SHP77 treated with DMSO at 0.1 percent for 48 hours (cell line): ENCODE measurements around the gene TUB.

Experiments
- DNase-seq: peaks from one replicate; lab custom pipeline; 2025; lab: John Stamatoyannopoulos, UW

TUB gene

GRCh38 chr11:8069771-8070170 lies 11.2 kb upstream of the TUB start:
- no peak for DNase-seq

GRCh38 chr11:8070417-8071115 lies 10.4 kb upstream of the TUB start:
- no peak for DNase-seq

DNA sequence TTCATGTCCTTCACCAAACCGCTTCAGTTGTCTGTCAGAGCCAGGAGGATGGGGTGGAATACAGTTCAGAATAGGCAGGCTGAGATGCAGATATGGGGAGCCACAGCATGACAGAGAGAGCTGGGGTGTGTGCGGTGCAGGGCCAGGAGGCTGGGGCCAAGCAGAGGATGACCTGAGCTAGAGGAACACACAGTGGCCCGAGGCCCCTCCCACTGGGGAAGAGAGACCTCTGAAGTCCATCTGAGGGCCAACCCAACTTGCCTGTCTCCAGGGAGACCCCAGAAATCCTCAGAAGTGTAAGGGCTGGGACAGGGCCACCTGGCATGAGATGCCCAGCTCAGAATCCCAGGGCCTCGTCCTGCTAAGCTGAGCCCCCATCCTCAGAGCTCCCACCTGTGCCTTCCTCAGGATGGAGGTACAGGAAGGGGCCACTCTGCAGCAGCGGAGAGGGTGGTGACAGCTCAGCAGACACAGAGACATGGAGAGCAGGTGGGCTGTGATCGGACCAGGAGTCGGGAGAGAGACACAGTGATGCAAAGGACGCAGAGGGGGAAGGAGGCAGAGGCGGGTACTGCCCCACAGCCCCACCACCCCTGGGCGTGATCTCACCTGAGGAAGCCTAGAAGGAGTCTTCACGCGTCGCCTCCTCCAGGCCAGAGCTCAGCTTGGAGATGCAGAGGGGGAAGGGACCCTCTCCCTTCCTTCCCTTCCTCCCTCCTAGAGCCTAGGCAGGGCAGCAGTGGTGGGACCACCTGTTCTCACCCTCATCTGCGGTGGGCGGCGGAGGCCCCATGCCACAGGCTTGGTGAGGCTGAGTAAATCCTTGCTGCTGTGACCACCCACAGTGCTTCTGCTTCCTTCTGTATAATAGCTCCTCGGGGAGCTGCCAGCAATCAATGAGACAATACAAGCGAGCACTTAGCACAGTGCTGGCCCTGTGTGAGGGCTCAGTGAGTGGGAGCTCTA lies 9.1 kb upstream of the TUB start:
- no peak for DNase-seq

GRCh38 chr11:8075119-8075726 lies 5.8 kb upstream of the TUB start:
- DNase-seq: no peak

- no peak for DNase-seq
Measured at GRCh38 chr11:8079111-8079675, 1.8 kb upstream of the TUB start.

DNA sequence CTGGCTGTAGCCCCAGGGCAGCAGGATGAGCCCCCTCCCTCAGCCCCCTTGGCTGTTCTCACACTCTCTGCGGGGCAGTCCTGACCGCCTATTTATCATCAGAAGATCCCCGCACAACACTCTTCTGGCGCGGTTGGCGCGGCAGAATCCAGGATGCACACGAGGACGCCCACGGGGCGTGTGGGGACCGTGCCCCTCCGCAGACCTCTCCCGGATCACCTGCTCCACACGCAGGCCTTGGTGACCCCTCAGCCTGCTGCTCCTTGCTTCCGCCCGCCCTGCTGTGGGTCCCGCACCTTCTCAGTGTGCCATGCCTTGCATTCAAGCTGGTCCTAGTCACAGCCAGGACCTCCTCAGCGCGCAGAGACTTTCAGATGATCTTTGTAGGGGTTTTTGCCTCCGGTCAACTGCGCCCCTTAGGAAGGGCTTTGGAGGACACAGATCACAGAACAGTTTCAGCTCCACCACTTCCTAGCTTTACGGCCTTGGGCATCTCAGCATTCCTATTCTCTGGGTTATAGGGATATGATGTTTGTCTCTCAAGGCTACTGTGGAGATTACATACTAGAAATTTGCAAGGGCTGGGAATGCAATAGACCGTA lies 841 bp upstream of the TUB start:
- no peak for DNase-seq

DNA sequence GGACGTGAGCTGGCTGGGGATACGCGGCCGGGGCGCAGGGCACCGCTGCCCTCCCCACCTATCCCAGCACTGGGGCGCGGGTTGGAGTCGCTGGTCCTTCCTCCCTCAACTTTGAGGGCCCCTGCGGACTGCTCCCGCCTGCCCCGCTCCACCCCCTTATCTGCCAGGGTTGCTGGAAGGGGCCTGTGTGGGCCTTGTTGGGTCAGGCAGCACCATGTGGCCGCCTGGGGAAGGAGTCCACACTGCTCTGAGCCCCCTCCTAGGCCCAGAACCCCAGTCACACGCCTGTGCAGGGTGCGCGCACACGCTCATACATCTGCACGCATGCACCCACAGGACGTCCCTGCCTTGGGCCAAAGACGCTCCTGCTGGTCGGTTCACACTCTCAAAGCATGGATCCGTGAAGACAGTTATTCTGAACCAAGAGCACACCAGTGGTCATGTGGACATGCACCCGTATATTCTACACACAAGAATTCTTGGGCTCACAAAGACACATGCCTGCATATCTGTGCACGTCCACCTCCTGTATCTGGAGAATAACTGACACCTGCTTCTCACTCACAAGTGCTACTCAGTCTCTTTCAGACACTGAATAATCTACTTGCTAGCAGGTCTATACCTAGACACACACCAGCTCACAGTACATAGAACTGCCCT lies 710 bp downstream of the TUB start:
- DNase-seq: no peak

GRCh38 chr11:8082391-8083087 lies 1.5 kb downstream of the TUB start:
- DNase-seq: no peak

- DNase-seq: no peak
Measured at GRCh38 chr11:8083088-8083395, 2.0 kb downstream of the TUB start.

DNA sequence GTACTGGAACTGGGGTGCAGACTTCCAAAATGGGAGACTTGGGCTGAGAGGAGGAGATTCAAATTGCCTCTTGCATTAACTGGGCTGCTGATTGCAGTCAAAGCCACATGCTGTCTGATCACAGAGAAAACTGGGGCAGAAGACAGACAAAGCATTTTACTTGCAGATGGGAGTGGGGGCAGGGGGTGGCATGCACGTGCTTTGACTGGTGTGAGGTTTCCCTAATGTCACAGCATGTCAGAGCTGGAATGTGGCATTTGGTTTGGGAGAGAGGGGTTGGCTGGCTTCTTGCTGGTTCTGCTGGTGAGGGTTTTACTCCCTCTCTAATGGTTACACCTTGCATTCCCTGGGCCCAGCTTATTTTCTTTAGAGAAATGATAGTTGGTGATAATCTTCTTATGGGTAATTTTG lies 2.9 kb downstream of the TUB start:
- DNase-seq: no peak

DNA sequence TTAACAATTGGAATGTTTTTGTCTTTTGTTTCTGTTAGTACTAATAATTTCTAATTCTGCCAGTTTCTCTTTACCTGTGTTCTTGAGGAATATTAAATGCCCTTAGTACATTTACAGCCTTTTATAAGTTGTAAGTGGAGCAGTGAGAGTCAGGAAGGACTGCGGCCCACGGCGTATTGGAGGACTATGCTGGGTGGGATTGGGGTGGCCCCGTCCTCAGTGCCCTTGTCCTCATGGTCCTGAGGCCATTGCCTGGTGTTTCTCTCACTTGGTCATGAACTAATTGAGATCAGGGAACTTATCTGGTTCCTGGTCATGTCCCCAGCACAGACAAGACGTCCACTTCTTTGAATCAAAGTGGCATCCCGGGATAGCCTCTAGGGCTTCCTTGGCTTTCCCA lies 3.3 kb downstream of the TUB start:
- no peak for DNase-seq

DNA sequence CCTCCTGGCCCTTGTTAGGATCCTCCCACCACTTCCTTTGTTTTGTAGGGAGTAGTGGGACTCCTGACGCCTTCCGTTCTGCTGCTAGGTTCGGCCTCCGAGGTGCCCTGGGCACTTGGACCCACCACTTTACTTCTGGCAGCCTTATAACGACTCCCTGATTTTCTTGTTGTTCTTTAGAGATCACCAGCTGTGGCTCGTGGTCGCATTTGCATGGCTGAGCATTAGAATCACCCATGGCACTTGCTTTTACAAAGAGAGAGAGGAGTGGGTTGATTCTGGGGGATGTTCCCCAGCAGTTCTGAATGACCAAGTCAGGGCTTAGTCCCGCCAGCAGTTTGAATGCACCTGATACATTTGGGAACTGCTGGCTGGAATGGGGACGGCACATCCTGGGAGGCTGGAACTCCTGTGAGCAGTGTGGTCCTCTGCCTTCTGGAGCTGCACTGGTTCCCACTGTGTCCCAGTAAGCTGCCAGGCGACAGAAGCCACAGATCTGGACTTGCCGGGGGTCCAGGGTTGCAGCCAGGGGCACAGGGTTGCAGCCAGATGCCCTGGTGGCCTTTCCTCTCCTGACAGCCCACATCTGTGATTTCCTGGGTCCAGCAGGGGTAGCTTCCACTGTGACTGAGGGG lies 4.1 kb downstream of the TUB start:
- no peak for DNase-seq

- no peak for DNase-seq
Measured at GRCh38 chr11:8086001-8086479, 5.0 kb downstream of the TUB start.

DNA sequence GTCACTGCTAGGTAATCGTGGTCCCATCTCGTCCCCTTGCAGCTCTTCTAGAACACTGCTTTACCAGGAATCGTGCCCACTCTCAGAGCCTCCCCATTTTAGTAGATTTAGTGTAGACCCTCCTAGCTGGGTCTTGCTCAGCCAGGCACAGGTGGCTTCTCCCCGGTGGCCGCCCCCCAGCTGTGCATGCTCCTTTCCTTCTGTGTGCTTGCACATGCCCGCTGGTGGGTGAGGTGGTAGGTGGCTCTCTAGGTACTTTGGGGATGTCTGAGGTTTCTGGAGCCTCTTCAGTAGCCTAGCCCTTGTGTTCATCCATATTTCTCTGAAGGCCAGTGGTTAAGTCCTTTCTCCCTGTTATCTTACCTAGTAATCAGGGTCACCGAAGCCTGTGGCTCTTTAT lies 5.6 kb downstream of the TUB start:
- DNase-seq: no peak

- DNase-seq: no peak
Measured at GRCh38 chr11:8087185-8087584, 6.2 kb downstream of the TUB start.

DNA sequence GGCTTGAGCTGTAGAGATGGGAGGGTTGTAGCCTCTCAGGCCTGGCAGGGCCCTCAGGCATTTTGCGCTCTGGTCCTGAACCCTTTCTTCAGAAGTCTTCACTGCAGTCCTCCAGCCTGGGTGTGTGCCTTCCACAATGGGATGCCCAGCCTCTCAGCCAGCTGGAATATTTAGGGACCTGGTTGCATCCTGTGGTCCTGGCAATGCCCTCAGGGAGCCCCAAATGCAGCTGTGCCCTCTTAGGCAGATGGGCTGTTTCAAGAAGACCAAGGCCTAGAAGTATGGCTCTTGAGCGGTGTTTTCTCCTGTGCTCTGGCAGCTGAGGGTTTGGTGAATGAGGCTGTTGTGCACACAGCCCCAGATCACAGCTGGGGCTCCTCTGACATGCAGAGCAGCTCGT lies 6.7 kb downstream of the TUB start:
- DNase-seq: no peak

- no peak for DNase-seq
Measured at GRCh38 chr11:8089791-8090510, 8.9 kb downstream of the TUB start.

GRCh38 chr11:8090756-8091155 lies 9.7 kb downstream of the TUB start:
- no peak for DNase-seq

GRCh38 chr11:8091721-8092120 lies 10.7 kb downstream of the TUB start:
- no peak for DNase-seq
